H9 (cell line): ENCODE data around the gene IRX5. TPM values are rescaled to one million over a fixed set of nuclear protein-coding genes. Genes with fewer than 3 reads are reported as not detected.

Source experiments
- DNase-seq: peaks from one replicate; pipeline ENCODE4 v3.0.0-alpha.2; 2017
- H2AFZ ChIP-seq: one replicate; pipeline ENCODE4 v1.6.1; 2013; ENCODE audit warnings: mild to moderate bottlenecking, low read length, control low read depth, moderate library complexity
- H2AK5ac ChIP-seq: 2 replicates; pipeline ENCODE4 v1.6.1; 2013; ENCODE audit warnings: low read length, control low read depth, mixed read lengths; ENCODE audit not compliant: insufficient read length
- H2BK120ac ChIP-seq: one replicate; pipeline ENCODE4 v1.6.1; 2013; ENCODE audit warnings: low read depth, mild to moderate bottlenecking, low read length, control low read depth, inconsistent platforms; ENCODE audit not compliant: poor library complexity, severe bottlenecking
- H2BK12ac ChIP-seq: 2 replicates; pipeline ENCODE4 v1.6.1; 2013; ENCODE audit warnings: low read length, control low read depth, mixed read lengths, low read depth; ENCODE audit not compliant: insufficient read length
- H2BK15ac ChIP-seq: 2 replicates; pipeline ENCODE4 v1.6.1; 2013; ENCODE audit warnings: low read depth, low read length, control low read depth
- H2BK20ac ChIP-seq: one replicate; pipeline ENCODE4 v1.6.1; 2013; ENCODE audit warnings: low read depth, mild to moderate bottlenecking, low read length, control low read depth, inconsistent platforms; ENCODE audit not compliant: poor library complexity, severe bottlenecking
- H2BK5ac ChIP-seq: 2 replicates; pipeline ENCODE4 v1.6.1; 2013; ENCODE audit warnings: low read length, control low read depth, mixed read lengths; ENCODE audit not compliant: insufficient read length
- H3K14ac ChIP-seq: 2 replicates; pipeline ENCODE4 v1.6.1; 2013; ENCODE audit warnings: low read length, control low read depth; ENCODE audit not compliant: insufficient read depth
- H3K18ac ChIP-seq: 2 replicates; pipeline ENCODE4 v1.6.1; 2013; ENCODE audit warnings: low read depth, mild to moderate bottlenecking, mixed read lengths, low read length, control low read depth; ENCODE audit not compliant: insufficient read length
- H3K23ac ChIP-seq: 2 replicates; pipeline ENCODE4 v1.6.1; 2013; ENCODE audit warnings: low read length, control low read depth, mixed read lengths, low read depth; ENCODE audit not compliant: insufficient read length
- H3K23me2 ChIP-seq: 2 replicates; pipeline ENCODE4 v1.6.1; 2013; ENCODE audit warnings: low read depth, mild to moderate bottlenecking, mixed read lengths, low read length, control low read depth; ENCODE audit not compliant: insufficient read length, poor library complexity, severe bottlenecking
- H3K27ac ChIP-seq: 2 replicates; pipeline ENCODE4 v1.5.1; 2013; ENCODE audit warnings: low read length, control low read depth, mixed read lengths, low read depth; ENCODE audit not compliant: insufficient read length
- H3K27me3 ChIP-seq: 2 replicates; pipeline ENCODE4 v1.6.1; 2013; ENCODE audit warnings: low read length, control low read depth, inconsistent platforms; ENCODE audit not compliant: insufficient read depth
- H3K4ac ChIP-seq: 2 replicates; pipeline ENCODE4 v1.6.1; 2013; ENCODE audit warnings: low read depth, mild to moderate bottlenecking, control low read depth, inconsistent platforms, low read length, moderate library complexity
- H3K4me1 ChIP-seq: 2 replicates; pipeline ENCODE4 v1.6.1; 2013; ENCODE audit warnings: low read length, control low read depth, inconsistent platforms; ENCODE audit not compliant: insufficient read depth
- H3K4me2 ChIP-seq: 2 replicates; pipeline ENCODE4 v1.6.1; 2013; ENCODE audit warnings: low read length, control low read depth, mixed read lengths; ENCODE audit not compliant: insufficient read length, insufficient read depth
- H3K56ac ChIP-seq: 2 replicates; pipeline ENCODE4 v1.6.1; 2013; ENCODE audit warnings: low read depth, mild to moderate bottlenecking, mixed read lengths, low read length, control low read depth; ENCODE audit not compliant: insufficient read length
- H3K79me1 ChIP-seq: 2 replicates; pipeline ENCODE4 v1.6.1; 2013; ENCODE audit warnings: low read depth, mild to moderate bottlenecking, moderate library complexity, low read length, control low read depth, inconsistent platforms; ENCODE audit not compliant: insufficient read depth, poor library complexity, severe bottlenecking
- H3K79me2 ChIP-seq: 2 replicates; pipeline ENCODE4 v1.6.1; 2013; ENCODE audit warnings: low read length, control low read depth, inconsistent platforms; ENCODE audit not compliant: insufficient read depth
- H3K9ac ChIP-seq: 2 replicates; pipeline ENCODE4 v1.6.1; 2013; ENCODE audit warnings: low read length, control low read depth, mixed read lengths; ENCODE audit not compliant: insufficient read length; ENCODE audit errors: extremely low read depth
- H3K9me3 ChIP-seq: one replicate; pipeline ENCODE4 v1.6.1; 2013; ENCODE audit warnings: low read depth, low read length, inconsistent platforms; ENCODE audit not compliant: control insufficient read depth
- H3T11ph ChIP-seq: one replicate; pipeline ENCODE4 v1.6.1; 2013; ENCODE audit warnings: mild to moderate bottlenecking, low read length, control low read depth, inconsistent platforms
- H4K20me1 ChIP-seq: one replicate; pipeline ENCODE4 v1.6.1; 2013; ENCODE audit not compliant: control insufficient read depth, insufficient read length, insufficient read depth
- H4K5ac ChIP-seq: 2 replicates; pipeline ENCODE4 v1.6.1; 2013; ENCODE audit warnings: low read depth, mild to moderate bottlenecking, mixed read lengths, low read length, control low read depth; ENCODE audit not compliant: insufficient read length
- H4K8ac ChIP-seq: replicated peaks from 2 replicates; pipeline ENCODE4 v1.6.1; 2013; ENCODE audit warnings: low read length, control low read depth, mixed read lengths, low read depth; ENCODE audit not compliant: insufficient read length
- H4K91ac ChIP-seq: 2 replicates; pipeline ENCODE4 v1.6.1; 2013; ENCODE audit warnings: low read depth, mild to moderate bottlenecking, moderate library complexity, mixed read lengths, low read length, control low read depth; ENCODE audit not compliant: insufficient read length
- H3K27ac Mint-ChIP-seq, 3 experiments: 2 replicates in 2 of 3; 3 replicates in 1 of 3; pipeline ENCODE4 v1.8.0; 2020 to 2021; ENCODE audit warnings: mixed read lengths in 3 of 3, mild to moderate bottlenecking in 1 of 3, moderate library complexity in 1 of 3
- H3K27me3 Mint-ChIP-seq: 2 replicates; pipeline ENCODE4 v1.8.0; 2021; ENCODE audit warnings: low read depth, mild to moderate bottlenecking, moderate library complexity, mixed read lengths
- H3K36me3 Mint-ChIP-seq, 3 experiments: 2 replicates in 2 of 3; 3 replicates in 1 of 3; pipeline ENCODE4 v1.8.0; 2020 to 2021; ENCODE audit warnings: low read depth in 3 of 3, mixed read lengths in 3 of 3; ENCODE audit not compliant: insufficient read depth in 1 of 3
- H3K4me1 Mint-ChIP-seq, 2 experiments: 2 replicates each; pipeline ENCODE4 v1.8.0; 2020; ENCODE audit warnings: mixed read lengths in 2 of 2
- H3K4me3 Mint-ChIP-seq, 2 experiments: 2 replicates in 1 of 2; 3 replicates in 1 of 2; pipeline ENCODE4 v1.8.0; 2020 to 2021; ENCODE audit warnings: mild to moderate bottlenecking in 2 of 2, mixed read lengths in 2 of 2, moderate library complexity in 1 of 2
- H3K9me3 Mint-ChIP-seq, 2 experiments: 2 replicates in 1 of 2; 3 replicates in 1 of 2; pipeline ENCODE4 v1.8.0; 2020; ENCODE audit warnings: mild to moderate bottlenecking in 2 of 2, mixed read lengths in 2 of 2, moderate library complexity in 1 of 2
- CTCF ChIP-seq: fragments of 200-600 bp; sonication (generic); conservative IDR thresholded peaks from 3 replicates; pipeline ENCODE4 v1.8.0; 2021; ENCODE audit warnings: antibody characterized with exemption, mild to moderate bottlenecking
- WGBS: extraction: QIAGEN DNeasy Blood & Tissue Kit; methylation state at CpG from one replicate; pipeline ENCODE4 v1.1.7; 2013; ENCODE audit warnings: missing lambda C conversion rate, low lambda C conversion rate, mixed read lengths; ENCODE audit not compliant: insufficient read length; ENCODE audit errors: extremely low coverage; 5-methylcytosine and 5-hydroxymethylcytosine counted together
- total RNA-seq: library from RNA; stranded (reverse); gene quantifications from 2 replicates; pipeline ENCODE4 v1.2.1, GENCODE V29; 2021

Gene IRX5
- total RNA-seq, 1 experiment from 2014 or later, result 0.59 TPM

GRCh38 chr16:54938212-54939028 lies 7.8 kb downstream of the IRX5 start:
- peak; percentile 43 for DNase-seq
- Mint-ChIP-seq H3K4me1 (peaks cover 42 to 44% of the 10 kb centered on the region in 2 experiments), H3K36me3 (peaks cover 0 to 2% (median 0%) of the 10 kb centered on the region in 3 experiments; a peak in 2 of 7 replicates), H3K27ac (no peak overlapping the region), H3K27me3 (peaks cover 100% of the 10 kb centered on the region), H3K9me3 (peaks cover 0 to 3% of the 10 kb centered on the region in 2 experiments; a peak in 2 of 5 replicates), H3K4me3 (peak overlapping the region; percentile 57 to 80)
- Histone ChIP-seq H3K27me3 (peaks cover 76% of the 10 kb centered on the region), H2BK20ac (no peak overlapping the region), H2BK5ac (no peak overlapping the region), H2BK120ac (no peak overlapping the region), H3K79me1 (no peaks in the 10 kb centered on the region), H4K8ac (no peak overlapping the region), H4K5ac (no peak overlapping the region), H3K27ac (no peak overlapping the region), H2AFZ (no peak overlapping the region), H4K20me1 (no peaks in the 10 kb centered on the region), H3T11ph (no peak overlapping the region), H3K4ac (no peak overlapping the region), H3K79me2 (no peaks in the 10 kb centered on the region), H3K9ac (no peak overlapping the region), H3K4me1 (no peaks in the 10 kb centered on the region), H3K23ac (no peak overlapping the region), H3K18ac (peak overlapping the region; percentile 40), H3K9me3 (no peaks in the 10 kb centered on the region), H2AK5ac (no peak overlapping the region), H2BK12ac (no peak overlapping the region), H3K4me2 (peak overlapping the region; percentile 65), H3K14ac (peak overlapping the region; percentile 58; the same call in 1 of the 2 replicates), H4K91ac (no peak overlapping the region), H3K23me2 (peaks cover 34% of the 10 kb centered on the region), H3K56ac (no peak overlapping the region), H2BK15ac (no peak overlapping the region)
- WGBS, result no CpG with 5 or more reads among the region's 59 CpGs
- TF ChIP-seq CTCF, result no peak
